BLaER1 (cell line): ENCODE data around the gene LDAH.
"Not testable (repeated sequence)": the region's sequence is repeated elsewhere in the genome, so short reads cannot be mapped to it uniquely, and the experiment has no call there.

Experiments
- H3K27ac ChIP-seq: shearing (Covaris generic); formaldehyde crosslinking; 2 replicates; pipeline ENCODE4 v1.8.1; 2022
- H3K27me3 ChIP-seq: shearing (Covaris generic); formaldehyde crosslinking; 2 replicates; pipeline ENCODE4 v1.8.1; 2022
- H3K36me3 ChIP-seq: shearing (Covaris generic); formaldehyde crosslinking; 2 replicates; pipeline ENCODE4 v1.8.1; 2022
- H3K4me1 ChIP-seq: shearing (Covaris generic); formaldehyde crosslinking; 2 replicates; pipeline ENCODE4 v1.8.1; 2022
- H3K4me2 ChIP-seq: shearing (Covaris generic); formaldehyde crosslinking; 2 replicates; pipeline ENCODE4 v1.8.1; 2022
- H3K4me3 ChIP-seq: shearing (Covaris generic); formaldehyde crosslinking; 2 replicates; pipeline ENCODE4 v1.8.1; 2022
- H3K9ac ChIP-seq: shearing (Covaris generic); formaldehyde crosslinking; 2 replicates; pipeline ENCODE4 v1.8.1; 2022
- H3K9me3 ChIP-seq: shearing (Covaris generic); formaldehyde crosslinking; 2 replicates; pipeline ENCODE4 v1.8.1; 2022
- H4K20me1 ChIP-seq: shearing (Covaris generic); formaldehyde crosslinking; 2 replicates; pipeline ENCODE4 v1.8.1; 2022
- Cebpa-rat ChIP-seq: shearing (Covaris generic); IDR thresholded peaks from 2 replicates; pipeline ENCODE4 v1.8.1; 2022

LDAH gene

GRCh38 chr2:20796374-20796791 is 26.5 kb downstream of the LDAH start:
- no peak overlapping the region for H3K4me3 ChIP-seq

GRCh38 chr2:20793944-20794343 is 29.0 kb downstream of the LDAH start:
- not testable (repeated sequence) for H3K27ac ChIP-seq, H3K4me1 ChIP-seq, H3K4me2 ChIP-seq, H3K9ac ChIP-seq, H3K4me3 ChIP-seq, H4K20me1 ChIP-seq, H3K27me3 ChIP-seq
- Histone ChIP-seq H3K9me3 (peaks cover 19% of the 10 kb centered on the region), H3K36me3 (peaks cover 86% of the 10 kb centered on the region)

More at GRCh38 chr2:20796374-20796791, 26.5 kb downstream of the LDAH start:
- Histone ChIP-seq H3K27me3 (no peaks in the 10 kb centered on the region), H3K4me2 (no peak overlapping the region), H3K9ac (no peak overlapping the region), H3K27ac (no peak overlapping the region), H3K9me3 (peaks cover 19% of the 10 kb centered on the region), H4K20me1 (peaks cover 4% of the 10 kb centered on the region; the same call in 1 of the 2 replicates), H3K36me3 (peaks cover 76% of the 10 kb centered on the region), H3K4me1 (no peaks in the 10 kb centered on the region)
- no peak for TF ChIP-seq Cebpa-rat

DNA sequence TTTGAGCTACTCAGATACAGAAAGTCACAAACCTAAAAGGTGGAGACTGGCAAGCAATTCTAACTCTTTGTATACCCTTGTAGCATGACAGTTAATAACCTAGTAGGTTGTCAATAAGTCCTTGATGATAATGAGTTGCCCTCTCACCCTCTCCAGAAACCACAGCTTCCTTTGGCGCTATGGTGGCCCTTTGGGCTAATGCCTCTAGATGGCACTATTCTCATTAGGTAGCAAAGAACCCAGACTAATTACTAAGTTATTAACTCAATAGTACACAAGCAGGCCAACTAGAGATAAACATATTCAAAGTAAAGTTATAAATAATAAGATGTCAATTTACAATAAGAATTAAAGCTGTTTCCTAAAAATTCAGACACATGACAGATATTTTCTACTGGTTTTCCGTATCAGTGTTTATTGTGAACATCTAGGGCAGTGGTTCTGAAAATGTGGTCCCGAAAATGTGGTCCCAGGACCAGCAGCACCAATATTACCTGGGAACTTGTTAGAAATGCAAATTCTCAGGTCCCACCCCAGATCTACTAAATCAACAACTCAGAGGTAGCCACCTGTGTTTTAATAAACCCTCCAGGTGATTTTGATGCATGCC is 41.1 kb downstream of the LDAH start:
- H3K9ac ChIP-seq, result no peak overlapping the region
- peaks cover 14% of the 10 kb centered on the region; the same call in 1 of the 2 replicates for H3K9me3 ChIP-seq
- TF ChIP-seq Cebpa-rat, result no peak
- H3K36me3 ChIP-seq, result peaks cover 51% of the 10 kb centered on the region
- H3K27me3 ChIP-seq, result no peaks in the 10 kb centered on the region
- H4K20me1 ChIP-seq, result peaks cover 15% of the 10 kb centered on the region; the same call in 1 of the 2 replicates
- no peak overlapping the region for H3K4me2 ChIP-seq
- H3K4me3 ChIP-seq, result no peak overlapping the region
- no peaks in the 10 kb centered on the region for H3K4me1 ChIP-seq
- H3K27ac ChIP-seq, result no peak overlapping the region

DNA sequence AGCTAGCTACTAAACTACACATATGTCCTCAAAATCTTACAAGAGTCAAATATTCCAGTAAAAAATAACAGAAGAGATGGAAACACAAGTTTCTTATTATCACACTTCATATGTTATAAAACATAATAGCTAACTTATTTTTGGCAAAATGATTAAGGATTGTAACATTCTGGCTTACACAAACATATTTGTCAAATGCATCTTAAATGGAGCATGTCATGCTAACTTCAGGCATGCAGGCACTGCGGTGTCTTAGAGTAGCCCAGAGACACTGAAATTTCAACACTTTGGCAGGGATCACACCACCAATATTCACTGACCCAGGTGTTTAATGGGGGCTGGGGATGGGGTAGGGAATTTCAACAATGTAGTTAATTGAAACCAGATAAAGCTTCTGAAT is 51.6 kb downstream of the LDAH start:
- Histone ChIP-seq H3K4me1 (no peaks in the 10 kb centered on the region), H4K20me1 (no peaks in the 10 kb centered on the region), H3K4me2 (no peak overlapping the region), H3K36me3 (peaks cover 66% of the 10 kb centered on the region), H3K9ac (no peak overlapping the region), H3K27me3 (no peaks in the 10 kb centered on the region), H3K9me3 (peaks cover 28% of the 10 kb centered on the region), H3K27ac (no peak overlapping the region), H3K4me3 (no peak overlapping the region)
- TF ChIP-seq Cebpa-rat, result no peak

DNA sequence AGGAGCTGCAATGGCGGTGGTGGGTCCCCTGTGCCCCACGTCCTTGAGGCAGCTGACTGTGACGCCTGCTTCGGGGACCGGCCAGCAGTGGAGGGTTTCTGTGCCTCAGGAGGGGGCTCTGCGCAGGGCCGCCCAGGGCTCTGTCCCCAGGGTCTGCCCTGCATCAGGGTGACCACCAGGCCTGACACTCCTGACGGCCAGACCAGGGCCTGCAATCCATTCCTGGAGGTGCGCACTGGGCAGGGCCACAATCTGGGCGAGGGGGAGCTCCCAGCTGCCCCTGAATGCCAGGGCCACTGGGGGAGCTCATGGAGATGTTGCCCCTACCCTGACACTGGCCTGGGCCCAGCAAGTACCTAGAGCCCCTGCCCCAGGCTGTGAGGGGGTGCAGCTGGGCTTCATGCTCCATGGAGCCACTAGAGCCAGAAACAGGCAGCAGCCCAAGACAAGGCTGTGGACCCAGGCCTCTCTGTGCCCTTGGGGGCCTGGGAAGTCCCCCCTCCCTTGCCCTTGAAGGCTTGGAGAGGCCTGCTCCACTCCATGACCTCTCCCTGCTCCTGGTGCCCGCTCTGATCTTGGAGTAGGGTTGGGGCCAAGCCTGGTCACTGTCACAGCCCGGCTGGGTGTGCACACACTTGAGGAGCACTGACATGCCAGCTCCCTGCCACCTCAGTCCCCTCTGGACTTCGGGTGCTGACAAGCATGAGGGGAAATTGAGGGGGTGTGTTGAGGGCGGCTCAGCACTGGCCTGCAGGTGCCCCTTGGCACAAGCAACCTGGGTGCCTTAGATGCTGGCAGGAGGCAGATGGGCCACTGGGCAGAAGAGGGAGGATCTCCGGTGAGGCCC is 55.9 kb downstream of the LDAH start:
- no peak overlapping the region for H3K27ac ChIP-seq
- no peaks in the 10 kb centered on the region for H4K20me1 ChIP-seq
- H3K9me3 ChIP-seq, result peaks cover 28% of the 10 kb centered on the region
- no peaks in the 10 kb centered on the region for H3K27me3 ChIP-seq
- H3K4me3 ChIP-seq, result no peak overlapping the region
- no peak overlapping the region for H3K4me2 ChIP-seq
- no peak for TF ChIP-seq Cebpa-rat
- no peak overlapping the region for H3K9ac ChIP-seq
- peaks cover 58% of the 10 kb centered on the region for H3K36me3 ChIP-seq
- no peaks in the 10 kb centered on the region for H3K4me1 ChIP-seq

DNA sequence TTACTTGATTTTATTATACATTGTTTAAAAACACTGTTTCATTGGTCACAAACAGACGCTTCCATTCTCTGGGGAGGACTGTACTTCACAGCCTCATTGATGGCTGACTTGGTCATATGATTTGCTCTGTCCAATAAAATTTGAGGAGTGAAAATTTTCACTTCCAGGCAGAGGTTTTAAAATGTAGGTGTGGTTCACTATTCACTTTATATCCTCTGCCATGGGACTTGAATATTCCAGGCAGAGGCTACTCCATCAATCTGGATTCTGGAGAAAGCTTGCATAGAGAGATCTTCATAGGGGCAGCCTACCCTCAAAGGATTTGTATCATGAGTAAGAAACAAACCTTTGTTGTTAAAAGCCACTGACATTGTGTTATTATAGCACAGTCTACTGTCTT is 56.7 kb downstream of the LDAH start:
- H3K9me3 ChIP-seq, result peaks cover 28% of the 10 kb centered on the region
- H3K36me3 ChIP-seq, result peaks cover 61% of the 10 kb centered on the region
- no peak overlapping the region for H3K9ac ChIP-seq
- H3K4me3 ChIP-seq, result no peak overlapping the region
- no peak overlapping the region for H3K4me2 ChIP-seq
- H3K27me3 ChIP-seq, result no peaks in the 10 kb centered on the region
- H3K27ac ChIP-seq, result no peak overlapping the region
- H4K20me1 ChIP-seq, result no peaks in the 10 kb centered on the region
- TF ChIP-seq Cebpa-rat, result no peak
- no peaks in the 10 kb centered on the region for H3K4me1 ChIP-seq

DNA sequence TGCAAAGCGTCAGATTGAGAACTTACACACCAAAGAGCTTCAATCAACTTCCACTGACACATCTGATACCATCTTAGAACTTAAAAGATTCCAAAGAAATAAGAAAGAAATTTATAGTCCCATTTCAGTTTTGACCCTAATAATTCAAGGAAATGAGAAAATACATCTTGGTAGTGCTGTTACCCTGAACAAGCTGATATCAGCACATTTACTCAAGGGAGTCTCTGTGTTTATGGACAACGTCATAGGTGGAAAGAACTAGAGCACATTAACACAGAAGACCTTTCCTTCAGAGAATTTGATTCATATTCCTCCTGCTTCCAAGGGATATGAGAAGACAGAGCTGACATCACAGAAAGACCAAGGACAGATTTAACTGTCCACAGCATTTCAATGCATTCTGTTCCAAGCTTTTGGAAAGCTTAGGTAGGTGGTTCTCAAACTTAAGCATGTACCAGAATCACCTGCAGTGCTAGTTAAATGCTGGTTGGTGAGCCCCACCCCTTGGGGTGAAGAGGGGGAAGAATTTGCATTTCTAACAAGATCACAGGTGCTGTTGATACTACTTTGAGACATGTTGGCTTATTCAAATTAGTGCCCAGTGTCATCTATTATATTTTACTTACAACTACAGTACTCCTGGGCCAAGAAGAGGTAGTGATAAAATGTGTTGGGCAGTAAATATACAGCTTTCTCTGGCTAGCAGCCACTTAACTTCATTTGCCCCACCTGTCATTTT is 59.8 kb downstream of the LDAH start:
- Histone ChIP-seq H3K4me1 (no peaks in the 10 kb centered on the region), H4K20me1 (no peaks in the 10 kb centered on the region), H3K27me3 (no peaks in the 10 kb centered on the region), H3K36me3 (peaks cover 63% of the 10 kb centered on the region), H3K9ac (no peak overlapping the region), H3K9me3 (peaks cover 27% of the 10 kb centered on the region), H3K27ac (no peak overlapping the region), H3K4me2 (no peak overlapping the region), H3K4me3 (no peak overlapping the region)
- TF ChIP-seq Cebpa-rat, result no peak

DNA sequence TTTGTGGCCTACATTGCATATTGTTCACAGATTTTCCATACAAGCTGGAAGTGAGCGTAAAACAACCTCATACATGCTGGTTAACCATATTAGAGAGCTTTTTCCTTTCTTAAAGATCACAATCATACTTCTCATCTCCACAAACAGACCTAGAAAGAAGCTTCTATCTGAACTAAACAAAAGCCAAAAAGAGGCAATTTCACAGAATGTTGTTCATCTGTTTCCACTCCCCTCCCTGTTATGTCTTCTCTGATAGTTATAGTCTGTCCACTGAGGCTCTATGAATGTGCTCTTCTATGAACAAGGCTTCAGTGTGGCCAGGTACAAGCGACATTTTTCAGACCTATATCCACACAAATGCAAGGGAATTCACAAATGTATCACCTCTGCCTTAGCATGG is 63.4 kb downstream of the LDAH start:
- Histone ChIP-seq H3K27me3 (no peaks in the 10 kb centered on the region), H3K4me1 (peaks cover 9% of the 10 kb centered on the region; the same call in 1 of the 2 replicates), H3K9me3 (peaks cover 20% of the 10 kb centered on the region), H3K9ac (no peak overlapping the region), H4K20me1 (peaks cover 11% of the 10 kb centered on the region; the same call in 1 of the 2 replicates), H3K4me2 (no peak overlapping the region), H3K27ac (no peak overlapping the region), H3K4me3 (no peak overlapping the region), H3K36me3 (peaks cover 45% of the 10 kb centered on the region)
- TF ChIP-seq Cebpa-rat, result no peak

DNA sequence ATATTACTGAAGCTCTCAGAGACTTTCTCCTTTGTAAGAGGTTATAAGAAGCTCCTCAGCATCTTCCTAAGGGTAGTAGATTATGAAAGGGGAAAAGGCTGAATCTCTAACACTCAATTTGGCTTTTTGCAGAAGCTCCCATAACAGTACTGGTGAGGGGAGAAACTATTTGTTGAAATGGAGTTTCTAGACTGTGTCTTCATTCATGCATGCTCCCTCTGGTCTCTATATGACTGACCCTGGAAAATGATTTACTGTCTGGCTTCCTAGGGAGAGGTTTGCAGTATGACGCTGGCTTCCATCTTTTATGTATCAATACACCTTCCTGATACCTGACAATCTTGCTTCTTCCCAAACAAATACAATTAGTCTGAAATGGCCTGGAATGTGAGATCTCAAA is 63.9 kb downstream of the LDAH start:
- Histone ChIP-seq H3K9ac (no peak overlapping the region), H3K4me2 (no peak overlapping the region), H3K9me3 (peaks cover 20% of the 10 kb centered on the region), H3K27me3 (no peaks in the 10 kb centered on the region), H3K27ac (no peak overlapping the region), H3K4me3 (no peak overlapping the region), H3K36me3 (peaks cover 42% of the 10 kb centered on the region), H3K4me1 (peaks cover 9% of the 10 kb centered on the region; the same call in 1 of the 2 replicates), H4K20me1 (peaks cover 11% of the 10 kb centered on the region; the same call in 1 of the 2 replicates)
- no peak for TF ChIP-seq Cebpa-rat
